SU-DHL-6 (cell line): ENCODE results near the gene ZNF581.
A peak's percentile ranks its signal among the peaks of the same experiment; 100 is the strongest.

ENCODE experiments used
- H2AFZ ChIP-seq: fragments of 200-600 bp; sonication (generic); 2 replicates; pipeline ENCODE4 v1.6.1; 2014; ENCODE audit warnings: low read depth, mild to moderate bottlenecking, moderate library complexity, mixed read lengths, antibody characterized with exemption, low read length; ENCODE audit not compliant: severe bottlenecking
- H3F3A ChIP-seq: fragments of 200-600 bp; shearing (Covaris generic); 2 replicates; pipeline ENCODE4 v1.6.0; 2016; ENCODE audit warnings: antibody characterized with exemption, mild to moderate bottlenecking; ENCODE audit not compliant: insufficient read depth
- H3K27ac ChIP-seq: fragments of 200-600 bp; sonication (generic); 2 replicates; pipeline ENCODE4 v1.5.1; 2016; ENCODE audit warnings: low read depth, mild to moderate bottlenecking, low read length, moderate library complexity, mixed read lengths
- H3K27me3 ChIP-seq: fragments of 200-600 bp; sonication (generic), shearing (Covaris generic); 2 replicates; pipeline ENCODE4 v1.6.0; 2014; ENCODE audit warnings: mild to moderate bottlenecking, low read length
- H3K36me3 ChIP-seq: fragments of 200-600 bp; sonication (generic); 2 replicates; pipeline ENCODE4 v1.6.1; 2014; ENCODE audit warnings: mild to moderate bottlenecking, low read length, mixed read lengths
- H3K4me2 ChIP-seq: fragments of 300-600, 200-600 bp; shearing (Covaris generic), sonication (generic); 2 replicates; pipeline ENCODE4 v1.6.0; 2014; ENCODE audit warnings: low read length, low read depth, mild to moderate bottlenecking; ENCODE audit not compliant: poor library complexity, severe bottlenecking
- H3K4me3 ChIP-seq: fragments of 200-600 bp; sonication (generic); 2 replicates; pipeline ENCODE4 v1.5.1; 2014; ENCODE audit warnings: antibody characterized with exemption, low read length, mild to moderate bottlenecking, mixed read lengths; ENCODE audit not compliant: insufficient read depth, poor library complexity, severe bottlenecking
- H3K79me2 ChIP-seq: fragments of 200-600 bp; sonication (generic); 2 replicates; pipeline ENCODE4 v1.6.1; 2014; ENCODE audit warnings: mild to moderate bottlenecking, low read length, moderate library complexity; ENCODE audit not compliant: insufficient read depth
- H3K9ac ChIP-seq: fragments of 200-600 bp; sonication (generic); 2 replicates; pipeline ENCODE4 v1.7.0; 2014; ENCODE audit warnings: mild to moderate bottlenecking, low read length
- H3K9me2 ChIP-seq: fragments of 200-600 bp; sonication (generic); replicated peaks from 2 replicates; pipeline ENCODE4 v1.6.1; 2014; ENCODE audit warnings: low read length; ENCODE audit not compliant: insufficient read depth
- H3K9me3 ChIP-seq: fragments of 200-600 bp; sonication (generic); 2 replicates; pipeline ENCODE4 v1.6.1; 2014; ENCODE audit warnings: low read length, mixed read lengths; ENCODE audit not compliant: insufficient read depth
- H4K20me1 ChIP-seq: fragments of 200-600 bp; sonication (generic); 2 replicates; pipeline ENCODE4 v1.6.1; 2014; ENCODE audit warnings: low read depth, mild to moderate bottlenecking, antibody characterized with exemption, low read length, moderate library complexity, mixed read lengths
- CTCF ChIP-seq: fragments of 200-600 bp; sonication (generic); IDR thresholded peaks from one replicate; pipeline ENCODE4 v1.5.1; 2017; ENCODE audit warnings: antibody characterized with exemption, mild to moderate bottlenecking, low read length, moderate library complexity; ENCODE audit not compliant: insufficient read depth, poor library complexity, severe bottlenecking
- EZH2phosphoT487 ChIP-seq: fragments of 200-600 bp; sonication (generic), shearing (Covaris generic); conservative IDR thresholded peaks from 2 replicates; pipeline ENCODE4 v1.6.1; 2018; ENCODE audit warnings: mild to moderate bottlenecking, antibody characterized with exemption, low read length, moderate library complexity, mixed read lengths

Gene ZNF581

GRCh38 chr19:55606471-55606787, 37.0 kb upstream of the ZNF581 start:
- Histone ChIP-seq H3F3A (peaks cover 17% of the 10 kb centered on the region), H2AFZ (no peak overlapping the region), H3K79me2 (peaks cover 25% of the 10 kb centered on the region), H3K27me3 (no peaks in the 10 kb centered on the region), H3K36me3 (no peaks in the 10 kb centered on the region), H3K27ac (peak overlapping the region; percentile 86), H3K4me2 (peak overlapping the region; percentile 86), H3K9ac (peak overlapping the region; percentile 98), H3K9me2 (no peaks in the 10 kb centered on the region), H4K20me1 (no peaks in the 10 kb centered on the region), H3K9me3 (no peaks in the 10 kb centered on the region), H3K4me3 (peak overlapping the region; percentile 98)
- TF ChIP-seq EZH2phosphoT487 = no peak
- no peak for TF ChIP-seq CTCF

- Histone ChIP-seq H3K36me3 (no peaks in the 10 kb centered on the region), H3K4me2 (peak overlapping the region; percentile 86), H3K9ac (peak overlapping the region; percentile 98), H4K20me1 (no peaks in the 10 kb centered on the region), H3K4me3 (no peak overlapping the region), H3K79me2 (peaks cover 26% of the 10 kb centered on the region), H3F3A (peaks cover 13% of the 10 kb centered on the region), H3K27ac (no peak overlapping the region), H3K9me3 (no peaks in the 10 kb centered on the region), H3K9me2 (no peaks in the 10 kb centered on the region), H2AFZ (no peak overlapping the region), H3K27me3 (no peaks in the 10 kb centered on the region)
- TF ChIP-seq EZH2phosphoT487 (no peak), CTCF (no peak)
These were observed 36.6 kb upstream of the ZNF581 start for GRCh38 chr19:55606817-55607216.

GRCh38 chr19:55609326-55609725, 34.1 kb upstream of the ZNF581 start:
- Histone ChIP-seq H3K79me2 (peaks cover 26% of the 10 kb centered on the region), H3K27ac (no peak overlapping the region), H3K9ac (no peak overlapping the region), H3K27me3 (no peaks in the 10 kb centered on the region), H2AFZ (no peak overlapping the region), H4K20me1 (no peaks in the 10 kb centered on the region), H3K4me2 (no peak overlapping the region), H3K9me2 (no peaks in the 10 kb centered on the region), H3K9me3 (no peaks in the 10 kb centered on the region), H3K36me3 (no peaks in the 10 kb centered on the region), H3K4me3 (no peak overlapping the region), H3F3A (peaks cover 12% of the 10 kb centered on the region)
- no peak for TF ChIP-seq EZH2phosphoT487
- no peak for TF ChIP-seq CTCF
